Bronchial epithelial cell (primary cell): ENCODE measurements around the gene UCHL3. TPM values are rescaled to one million over a fixed set of nuclear protein-coding genes. Genes with fewer than 3 reads are reported as not detected.

Source experiments
- DNase-seq: peaks from one replicate; pipeline ENCODE4 v3.0.0-alpha.2; 2010; ENCODE audit warnings: low read depth
- FAIRE-seq: peaks from 2 replicates; lab custom pipeline; 2011; peaks lifted over from hg19 to GRCh38; lab: Jason Lieb, UNC
- H3K27me3 ChIP-seq: 2 replicates; pipeline ENCODE4 v1.5.1; 2011; ENCODE audit warnings: low read length; ENCODE audit not compliant: control insufficient read depth, insufficient read depth
- H3K36me3 ChIP-seq: 2 replicates; pipeline ENCODE4 v1.5.1; 2011; ENCODE audit warnings: low read length; ENCODE audit not compliant: control insufficient read depth, insufficient read depth
- H3K4me3 ChIP-seq: 2 replicates; pipeline ENCODE4 v1.5.1; 2011; ENCODE audit warnings: mild to moderate bottlenecking, low read depth, low read length, control low read depth
- total RNA-seq: library from RNA; depleted of rRNA; stranded (reverse); fragments of >200 nt; gene quantifications from 2 replicates; pipeline ENCODE4 v1.2.1, GENCODE V29; 2014
- TF ChIP-seq, protein P1 (sequence below): IDR thresholded peaks from 2 replicates; pipeline ENCODE4 v1.5.1; 2011; ENCODE audit warnings: mild to moderate bottlenecking, moderate library complexity, low read length, control low read depth, inconsistent platforms; ENCODE audit not compliant: insufficient read depth, severe bottlenecking

Gene UCHL3
- total RNA-seq, 1 donor from 2014 or later, result 74.5 TPM

DNA sequence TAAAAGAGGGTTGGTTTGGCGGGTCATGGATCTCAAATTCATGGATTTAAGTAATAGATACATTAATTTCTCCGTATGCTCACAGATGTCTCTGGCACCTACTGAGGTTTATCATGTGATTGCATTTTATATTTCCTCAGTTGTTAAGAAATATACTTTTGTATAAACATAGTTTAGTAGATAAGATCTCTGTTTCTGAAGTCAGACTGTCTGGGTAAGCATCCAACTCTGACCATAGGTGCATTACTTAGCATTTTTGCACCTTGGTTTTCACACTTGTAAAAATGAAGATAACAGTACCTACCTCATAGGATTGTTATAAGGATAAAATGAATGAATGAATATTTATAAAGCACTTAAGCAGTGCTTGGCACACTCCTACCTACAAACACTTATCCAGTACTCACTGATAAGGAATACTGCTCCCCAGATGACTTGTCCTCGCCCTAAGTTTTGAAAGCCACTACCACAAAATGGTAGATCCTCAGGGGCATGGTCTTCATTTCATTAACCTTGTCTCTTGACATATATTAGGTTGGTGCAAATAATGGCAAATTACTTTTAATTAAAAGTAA is 38.5 kb upstream of the UCHL3 start:
- DNase-seq, result no peak
- H3K27me3 ChIP-seq, result no peaks in the 10 kb centered on the region

DNA sequence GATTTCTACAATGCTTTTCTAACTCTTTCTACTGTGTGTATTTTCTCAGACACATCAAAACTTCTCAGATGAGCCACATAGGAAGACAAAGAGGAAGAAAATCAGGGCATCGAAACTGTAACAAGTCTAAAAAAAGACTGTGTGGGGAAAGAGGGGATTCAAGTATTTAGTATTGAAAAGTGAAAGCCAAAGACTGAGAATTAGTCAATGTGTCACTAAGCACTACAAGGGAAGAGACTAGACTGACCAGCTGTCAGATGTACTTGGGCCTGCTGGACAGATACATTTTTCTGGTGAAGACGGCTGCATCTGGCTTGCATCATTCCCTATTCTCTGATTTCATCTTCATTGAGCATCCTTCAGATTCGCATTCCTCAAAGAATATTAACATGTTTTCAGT is 37.3 kb upstream of the UCHL3 start:
- no peak for FAIRE-seq

More for the DNA sequence above, 38.5 kb upstream of the UCHL3 start:
- Histone ChIP-seq H3K36me3 (no peaks in the 10 kb centered on the region), H3K4me3 (no peak overlapping the region)
- TF ChIP-seq, protein P1, sequence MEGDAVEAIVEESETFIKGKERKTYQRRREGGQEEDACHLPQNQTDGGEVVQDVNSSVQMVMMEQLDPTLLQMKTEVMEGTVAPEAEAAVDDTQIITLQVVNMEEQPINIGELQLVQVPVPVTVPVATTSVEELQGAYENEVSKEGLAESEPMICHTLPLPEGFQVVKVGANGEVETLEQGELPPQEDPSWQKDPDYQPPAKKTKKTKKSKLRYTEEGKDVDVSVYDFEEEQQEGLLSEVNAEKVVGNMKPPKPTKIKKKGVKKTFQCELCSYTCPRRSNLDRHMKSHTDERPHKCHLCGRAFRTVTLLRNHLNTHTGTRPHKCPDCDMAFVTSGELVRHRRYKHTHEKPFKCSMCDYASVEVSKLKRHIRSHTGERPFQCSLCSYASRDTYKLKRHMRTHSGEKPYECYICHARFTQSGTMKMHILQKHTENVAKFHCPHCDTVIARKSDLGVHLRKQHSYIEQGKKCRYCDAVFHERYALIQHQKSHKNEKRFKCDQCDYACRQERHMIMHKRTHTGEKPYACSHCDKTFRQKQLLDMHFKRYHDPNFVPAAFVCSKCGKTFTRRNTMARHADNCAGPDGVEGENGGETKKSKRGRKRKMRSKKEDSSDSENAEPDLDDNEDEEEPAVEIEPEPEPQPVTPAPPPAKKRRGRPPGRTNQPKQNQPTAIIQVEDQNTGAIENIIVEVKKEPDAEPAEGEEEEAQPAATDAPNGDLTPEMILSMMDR, result no peak
- FAIRE-seq, result no peak

DNA sequence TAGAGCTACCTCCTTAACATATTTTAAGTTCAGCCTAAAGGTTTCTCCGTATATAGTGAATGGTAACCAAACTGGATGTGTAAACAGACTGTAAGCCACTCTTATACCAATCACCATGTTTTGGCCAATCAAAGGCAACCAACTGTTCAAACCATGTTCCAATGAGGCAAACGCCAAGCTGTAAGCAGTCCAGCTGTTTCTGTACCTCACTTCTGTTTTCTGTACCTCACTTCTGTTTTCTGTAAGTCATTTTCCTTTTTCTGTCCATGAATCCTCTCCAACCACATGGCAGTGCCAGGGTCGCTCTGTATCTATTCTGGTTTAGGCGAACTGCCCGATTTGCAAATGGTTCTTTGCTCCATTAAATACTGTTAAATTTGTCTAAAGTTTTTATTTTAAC is 36.3 kb upstream of the UCHL3 start:
- Histone ChIP-seq H3K27me3 (no peaks in the 10 kb centered on the region), H3K36me3 (no peaks in the 10 kb centered on the region), H3K4me3 (no peak overlapping the region)
- TF ChIP-seq, protein P1, result no peak
- no peak for FAIRE-seq
- no peak for DNase-seq

More for the DNA sequence above, 37.3 kb upstream of the UCHL3 start:
- TF ChIP-seq, protein P1, result no peak
- Histone ChIP-seq H3K36me3 (no peaks in the 10 kb centered on the region), H3K27me3 (no peaks in the 10 kb centered on the region), H3K4me3 (no peak overlapping the region)
- DNase-seq, result no peak

DNA sequence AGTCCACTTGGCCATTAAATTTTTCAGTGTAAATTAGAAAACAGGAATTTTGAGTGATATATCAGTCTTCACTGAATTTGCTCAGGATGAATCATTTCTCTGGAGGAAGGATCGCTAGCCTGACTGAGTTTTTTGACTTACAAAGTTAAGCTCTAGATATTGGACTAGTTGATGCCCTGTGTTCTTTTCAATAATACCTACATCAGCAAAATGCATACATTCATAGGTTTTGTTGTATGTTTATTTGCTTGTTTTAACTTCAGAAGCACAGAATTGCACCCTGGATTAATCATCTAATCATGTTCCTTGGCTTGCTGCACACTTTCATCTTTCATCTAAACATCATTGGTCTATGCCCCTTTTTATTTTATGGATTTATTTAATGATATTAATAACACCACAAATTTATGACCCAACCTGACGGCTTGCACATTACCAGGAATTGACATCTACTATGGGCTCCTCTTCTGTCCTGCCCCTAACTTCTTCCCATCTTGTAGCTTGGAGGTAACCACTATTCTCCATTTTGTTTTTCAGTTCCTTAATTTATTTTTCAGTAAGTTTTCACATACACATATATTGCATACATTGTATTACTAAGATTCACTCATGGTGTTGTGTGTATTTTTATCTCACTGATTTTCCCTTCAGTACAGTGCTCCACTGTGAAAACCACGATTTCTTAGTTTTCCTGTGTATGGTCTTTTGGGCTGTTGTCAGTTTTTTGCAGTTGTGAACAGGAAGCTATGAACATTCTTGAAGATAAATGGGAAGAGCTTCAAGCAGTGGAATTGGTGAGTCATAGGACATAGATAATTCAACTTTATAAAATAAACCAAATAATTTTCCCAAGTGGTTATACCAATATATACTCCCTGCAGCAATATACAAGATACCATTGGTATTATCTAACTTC is 35.3 kb upstream of the UCHL3 start:
- DNase-seq (no peak), FAIRE-seq (no peak)
- Histone ChIP-seq H3K36me3 (no peaks in the 10 kb centered on the region), H3K4me3 (no peak overlapping the region), H3K27me3 (no peaks in the 10 kb centered on the region)
- TF ChIP-seq, protein P1, result no peak

DNA sequence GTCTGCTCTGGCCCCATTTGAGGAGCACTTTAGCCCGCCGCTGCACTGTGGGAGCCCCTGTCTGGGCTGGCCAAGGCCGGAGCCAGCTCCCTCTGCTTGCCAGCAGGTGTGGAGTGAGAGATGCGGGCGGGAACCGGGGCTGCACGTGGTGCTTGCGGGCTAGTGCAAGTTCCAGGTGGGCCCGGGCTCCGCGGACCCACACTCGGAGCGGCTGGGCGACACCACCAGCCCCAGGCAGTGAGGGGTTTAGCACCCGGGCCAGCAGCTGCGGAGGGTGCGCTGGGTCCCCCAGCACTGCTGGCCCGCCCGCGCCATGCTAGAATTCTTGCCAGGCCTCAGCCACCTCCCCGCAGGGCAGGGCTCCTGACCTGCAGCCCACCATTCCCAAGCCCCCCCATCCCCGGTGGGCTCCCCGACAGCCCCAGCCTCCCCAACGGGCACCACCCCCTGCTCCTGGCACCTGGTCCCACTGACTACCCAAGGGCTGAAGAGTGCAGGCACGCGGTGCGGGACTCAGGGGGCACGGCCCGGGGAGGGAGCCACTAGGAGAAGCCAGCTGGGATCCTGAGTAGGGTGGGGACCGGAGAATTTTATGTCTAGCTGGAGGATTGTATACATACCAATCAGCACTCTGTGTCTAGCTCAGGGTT is 31.0 kb upstream of the UCHL3 start:
- Histone ChIP-seq H3K4me3 (no peak overlapping the region), H3K27me3 (no peaks in the 10 kb centered on the region), H3K36me3 (no peaks in the 10 kb centered on the region)
- FAIRE-seq (no peak), DNase-seq (no peak)
- TF ChIP-seq, protein P1, result no peak
